Measurements from ENCODE around the gene CALCOCO2. TPM values are rescaled to one million over a fixed set of nuclear protein-coding genes. Genes with fewer than 3 reads are reported as not detected.
A peak's percentile ranks its signal among the peaks of the same experiment; 100 is the strongest.

CALCOCO2 gene
- total and polyA plus RNA-seq, 2 of the 13 experiments (the other 11 are each of a cell fraction or from before 2014, with no cell fraction given) = 72.9 to 111 TPM

DNA sequence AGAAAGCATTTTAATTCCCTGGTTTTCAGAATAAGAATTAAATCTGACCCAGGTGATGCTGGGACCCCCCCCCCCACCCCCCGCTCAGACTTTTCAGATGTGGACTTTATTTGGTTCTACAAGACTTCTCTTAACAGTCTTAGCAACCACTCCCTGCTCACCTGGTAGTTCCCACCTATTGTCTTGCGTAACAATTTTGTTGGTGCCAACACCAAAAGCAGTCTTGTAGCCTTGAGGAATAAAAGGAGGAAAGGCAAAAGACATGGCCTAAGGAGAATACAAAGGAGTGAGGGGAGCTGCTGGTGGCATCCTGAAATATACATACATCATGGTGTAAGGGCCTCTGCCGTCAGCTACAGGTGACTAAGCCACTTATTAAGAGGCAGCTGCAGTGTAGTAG lies 18.8 kb upstream of the CALCOCO2 start:
- ChIA-PET CTCF (ENCODE audit: low intra/inter-chr PET ratio, low total read pairs) (interaction anchor here (6.3 kb wide), 1 partner anchor 66 kb away, joined by 155 read pairs; no protein-coding TSS in a partner anchor), POLR2A (interaction anchor here (0.9 to 2.9 kb wide), 3 partner anchors 12 to 67 kb away, joined by 3 to 10 read pairs (median 4); no protein-coding TSS in a partner anchor)
- WGBS (ENCODE audit: low lambda C conversion rate) = 53% methylated on average over 3 of the region's 3 CpGs
- no peak overlapping the region for H3K27ac ChIP-seq (ENCODE audit: extremely low read length, insufficient read depth, low read length)
- no peak overlapping the region for H3K4me3 ChIP-seq (replicated peaks in 1 of 3; ENCODE audit: insufficient read depth in 1 of 3, low read depth in 2 of 3, low read length in 3 of 3)
- no TSS peak for BruUV-seq (replicated peaks)
- no peaks in the 10 kb centered on the region for H3K79me2 ChIP-seq (ENCODE audit: insufficient read depth, low read length)
- H3K4me2 ChIP-seq (ENCODE audit: low read depth, low read length) = no peak overlapping the region
- H3K36me3 ChIP-seq (replicated peaks in 1 of 2; ENCODE audit: control insufficient read depth in 1 of 2, insufficient read depth in 2 of 2, low read length in 2 of 2) = no peaks in the 10 kb centered on the region
- intact Hi-C loops (cut with micrococcal nuclease; ENCODE audit: unreplicated experiment) (no loop called here), in situ Hi-C loops (cut with HindIII; ENCODE audit: extremely low pct_ligation_motif_present, low pct_unique_long_range_greater_than_20kb) (loop anchor here (5.0 to 10.0 kb wide), 2 partner anchors 65 to 233 kb away; no protein-coding TSS in a partner anchor)
- no peak overlapping the region for H2AFZ ChIP-seq (ENCODE audit: low read length)
- FAIRE-seq (no peak), DNase-seq (ENCODE audit: low spot score) (no peak), ATAC-seq (no peak)
- H3K4me1 ChIP-seq (ENCODE audit: insufficient read depth, low read length) = peaks cover 37% of the 10 kb centered on the region
- H3K27me3 ChIP-seq (ENCODE audit: control insufficient read depth in 1 of 2, insufficient read depth in 2 of 2, low read length in 2 of 2) = peaks cover 0 to 14% of the 10 kb centered on the region in 2 experiments; a peak in 3 of 5 replicates
- H4K20me1 ChIP-seq (ENCODE audit: insufficient read depth, low read length) = no peaks in the 10 kb centered on the region
- TF ChIP-seq, protein P1, sequence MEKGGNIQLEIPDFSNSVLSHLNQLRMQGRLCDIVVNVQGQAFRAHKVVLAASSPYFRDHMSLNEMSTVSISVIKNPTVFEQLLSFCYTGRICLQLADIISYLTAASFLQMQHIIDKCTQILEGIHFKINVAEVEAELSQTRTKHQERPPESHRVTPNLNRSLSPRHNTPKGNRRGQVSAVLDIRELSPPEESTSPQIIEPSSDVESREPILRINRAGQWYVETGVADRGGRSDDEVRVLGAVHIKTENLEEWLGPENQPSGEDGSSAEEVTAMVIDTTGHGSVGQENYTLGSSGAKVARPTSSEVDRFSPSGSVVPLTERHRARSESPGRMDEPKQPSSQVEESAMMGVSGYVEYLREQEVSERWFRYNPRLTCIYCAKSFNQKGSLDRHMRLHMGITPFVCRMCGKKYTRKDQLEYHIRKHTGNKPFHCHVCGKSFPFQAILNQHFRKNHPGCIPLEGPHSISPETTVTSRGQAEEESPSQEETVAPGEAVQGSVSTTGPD (CRISPR knock-in tag; IDR thresholded peaks at IDR 0.05) = no peak
- TF ChIP-seq HDAC6 (IDR thresholded peaks at IDR 0.05; ENCODE audit: low read depth, low read length) (no peak), ZNF501 (CRISPR knock-in tag; IDR thresholded peaks at IDR 0.05) (no peak), E2F5 (CRISPR knock-in tag; conservative IDR thresholded peaks at IDR 0.05) (no peak), FOXA3 (CRISPR knock-in tag; IDR thresholded peaks at IDR 0.05) (no peak), ASH2L (IDR thresholded peaks at IDR 0.05; ENCODE audit: insufficient read length, low read depth, low read length) (no peak), ZNF292 (CRISPR knock-in tag; IDR thresholded peaks at IDR 0.05; ENCODE audit: borderline replicate concordance, low read depth) (no peak), CEBPB (IDR thresholded peaks at IDR 0.05; ENCODE audit: borderline replicate concordance, low read depth, low read length) (peak; percentile 86)
- no peak overlapping the region for H3K9ac ChIP-seq (ENCODE audit: insufficient read depth, low read depth, low read length)
- H3K9me3 ChIP-seq (ENCODE audit: low read length) = no peaks in the 10 kb centered on the region
